ENCODE data around the gene ZNF33A. TPM values are rescaled to one million over a fixed set of nuclear protein-coding genes. Genes with fewer than 3 reads are reported as not detected.
"Not testable (repeated sequence)": the region's sequence is repeated elsewhere in the genome, so short reads cannot be mapped to it uniquely, and the experiment has no call there.

Gene ZNF33A
- total and polyA plus RNA-seq, 2 donors = 13.2 to 58.4 TPM

DNA sequence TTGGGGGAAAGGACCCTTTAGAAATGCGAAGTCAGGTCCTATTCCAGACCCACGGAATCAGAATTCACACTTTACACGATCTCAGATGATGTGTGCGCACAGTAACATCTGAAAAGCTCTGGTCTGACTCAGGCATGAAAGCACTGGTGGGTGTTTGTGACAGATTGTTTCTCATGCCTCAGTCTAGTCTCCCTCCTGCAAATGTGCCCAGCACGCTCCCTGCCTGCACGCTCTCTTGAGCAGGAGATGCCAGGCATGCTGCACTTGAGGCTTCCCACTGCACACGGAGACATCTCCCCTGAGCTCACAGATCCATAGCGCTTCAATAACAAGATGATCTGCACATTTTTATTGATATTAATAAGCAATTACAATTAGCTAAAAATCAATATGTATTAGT is 60.0 kb downstream of the ZNF33A start:
- WGBS = 83% methylated on average over 8 of the region's 8 CpGs
- Histone ChIP-seq H3K4me1 (ENCODE audit: insufficient read depth) (no peaks in the 10 kb centered on the region), H3K27ac (ENCODE audit: low read depth) (no peak overlapping the region), H3K36me3 (ENCODE audit: insufficient read depth) (no peaks in the 10 kb centered on the region), H3K4me3 (ENCODE audit: low read depth, low read length) (no peak overlapping the region)
- no peak for DNase-seq (ENCODE audit: extremely low spot score)

DNA sequence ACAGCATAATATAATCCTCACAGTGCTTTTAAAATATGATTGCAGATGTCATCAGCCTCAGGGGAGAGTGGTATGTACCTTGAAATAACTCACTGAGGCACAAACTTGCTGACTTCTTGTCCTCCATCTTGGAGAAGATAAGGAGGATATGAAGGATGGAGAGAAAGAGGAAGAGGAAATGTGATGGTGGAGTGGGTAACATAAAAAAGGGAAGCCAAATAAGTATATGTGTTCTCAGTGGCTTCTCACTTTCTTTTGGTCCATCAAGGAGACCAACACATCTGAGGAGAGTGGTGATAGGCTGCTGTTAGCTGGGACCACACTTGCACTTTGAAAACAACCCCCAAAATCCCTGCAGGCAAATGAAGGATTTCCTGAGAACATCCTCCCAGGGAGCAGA is 62.1 kb downstream of the ZNF33A start:
- H3K4me3 ChIP-seq (ENCODE audit: low read depth, low read length) = no peak overlapping the region
- H3K27ac ChIP-seq (ENCODE audit: low read depth) = no peak overlapping the region
- DNase-seq (ENCODE audit: extremely low spot score) = no peak
- H3K36me3 ChIP-seq (ENCODE audit: insufficient read depth) = no peaks in the 10 kb centered on the region
- no peaks in the 10 kb centered on the region for H3K4me1 ChIP-seq (ENCODE audit: insufficient read depth)

DNA sequence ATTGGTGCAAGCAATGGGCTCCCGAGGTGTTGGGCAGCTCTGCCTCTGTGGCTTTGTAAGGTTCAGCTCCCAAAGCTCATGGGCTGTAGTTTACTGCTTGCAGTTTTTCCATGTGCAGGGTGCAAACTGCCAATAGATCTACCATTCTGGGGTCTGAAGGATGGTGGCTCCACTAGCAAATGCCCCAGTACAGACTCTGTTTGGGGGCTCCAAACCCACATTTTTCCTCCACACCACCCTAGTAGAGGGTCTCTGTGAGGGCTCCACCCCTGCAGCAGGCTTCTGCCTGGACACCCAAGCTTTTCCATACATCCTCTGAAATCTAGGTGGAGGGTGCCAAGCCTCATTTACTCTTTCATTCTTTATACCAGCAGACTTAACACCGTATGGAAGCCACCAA is 66.2 kb downstream of the ZNF33A start:
- DNase-seq (ENCODE audit: extremely low spot score) = no peak
- no peak overlapping the region for H3K27ac ChIP-seq (ENCODE audit: low read depth)
- 72% methylated on average over 2 of the region's 2 CpGs for WGBS

DNA sequence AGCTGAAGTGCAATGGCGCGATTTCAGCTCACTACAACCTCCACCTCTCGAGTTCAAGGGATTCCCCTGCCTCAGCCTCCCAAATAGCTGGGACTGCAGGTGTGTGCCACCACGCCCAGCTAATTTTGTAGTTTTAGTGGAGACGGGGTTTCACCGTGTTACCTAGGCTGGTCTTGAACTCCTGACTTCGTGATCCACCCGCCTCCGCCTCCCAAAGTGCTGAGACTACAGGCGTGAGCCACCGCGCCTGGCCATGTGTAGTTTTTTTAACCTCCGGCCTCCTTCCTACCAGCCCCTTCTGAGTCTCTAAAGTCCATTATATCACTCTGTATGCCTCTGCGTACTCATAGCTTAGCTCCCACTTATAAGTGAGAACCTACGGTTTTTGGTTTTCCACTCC is 82.8 kb downstream of the ZNF33A start:
- H3K36me3 ChIP-seq (ENCODE audit: insufficient read depth); H3K4me1 ChIP-seq (ENCODE audit: insufficient read depth); DNase-seq (ENCODE audit: extremely low spot score); H3K27ac ChIP-seq (ENCODE audit: low read depth): not testable (repeated sequence)
- WGBS = 94% methylated on average over 15 of the region's 15 CpGs
- H3K4me3 ChIP-seq (ENCODE audit: low read depth, low read length) = peak overlapping the region; percentile 81

More for the DNA sequence above, 66.2 kb downstream of the ZNF33A start:
- Histone ChIP-seq H3K36me3 (ENCODE audit: insufficient read depth) (no peaks in the 10 kb centered on the region), H3K4me1 (ENCODE audit: insufficient read depth) (no peaks in the 10 kb centered on the region), H3K4me3 (ENCODE audit: low read depth, low read length) (no peak overlapping the region)

DNA sequence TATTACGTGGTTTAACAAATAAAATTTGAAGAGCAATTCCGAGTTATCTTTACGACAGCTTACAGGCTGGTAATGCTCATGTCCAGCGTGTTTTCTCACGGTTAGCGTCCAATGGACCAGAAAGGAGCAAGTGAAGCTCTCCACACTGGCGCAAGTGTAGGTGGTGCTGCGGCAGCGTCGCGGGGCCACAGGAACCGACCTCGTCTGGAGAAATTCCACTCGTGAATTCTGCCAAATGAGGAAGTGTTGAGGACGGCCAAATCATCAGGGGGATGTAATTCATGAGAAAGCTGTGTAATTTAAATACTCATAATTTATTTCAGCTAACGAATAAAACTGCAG is 83.3 kb downstream of the ZNF33A start:
- WGBS = 4% methylated on average over 16 of the region's 16 CpGs
- peaks cover 1% of the 10 kb centered on the region for H3K36me3 ChIP-seq (ENCODE audit: insufficient read depth)
- no peak for DNase-seq (ENCODE audit: extremely low spot score)
- peak overlapping the region; percentile 81 for H3K4me3 ChIP-seq (ENCODE audit: low read depth, low read length)
- peaks cover 4% of the 10 kb centered on the region for H3K4me1 ChIP-seq (ENCODE audit: insufficient read depth)
- H3K27ac ChIP-seq (ENCODE audit: low read depth) = no peak overlapping the region

DNA sequence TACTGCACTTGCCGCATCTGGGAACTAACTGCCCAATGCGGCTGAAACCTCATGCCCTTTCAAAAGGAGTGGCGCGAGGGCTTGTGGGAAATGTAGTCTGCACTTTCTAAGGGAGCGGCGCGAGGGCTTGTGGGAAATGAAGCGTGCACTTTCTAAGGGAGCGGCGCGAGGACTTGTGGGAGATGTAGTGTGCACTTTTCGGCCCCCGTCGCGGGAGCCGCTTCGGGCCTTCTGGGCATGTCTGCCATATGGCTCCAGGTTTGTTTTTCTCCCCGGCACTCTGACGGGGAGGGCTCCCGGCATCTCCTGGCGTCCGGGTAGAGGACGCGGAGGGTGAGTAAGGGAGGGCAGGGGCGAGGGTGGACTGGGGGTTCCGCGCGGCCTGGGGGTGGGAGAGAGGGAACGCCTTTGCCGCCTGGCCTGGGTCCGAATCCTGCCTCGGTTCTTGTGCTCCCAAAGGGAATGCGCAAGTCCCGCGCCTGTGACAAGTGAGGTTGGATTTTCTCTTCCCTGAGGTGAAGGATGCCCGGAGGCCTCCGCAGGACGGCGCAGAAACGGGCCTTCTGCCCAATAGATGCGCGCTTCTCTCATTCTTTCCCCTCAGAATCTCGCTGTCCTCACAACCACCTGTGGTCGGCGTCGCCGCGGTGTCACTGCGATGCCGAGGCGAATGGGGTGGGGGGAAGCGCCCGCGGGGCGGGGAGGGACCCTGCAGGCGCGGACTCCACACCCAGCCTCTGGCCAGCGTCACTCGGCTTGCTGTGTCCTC is 83.9 kb downstream of the ZNF33A start, which contains the start of gene ZNF37A:
Gene ZNF37A (plus strand): TSS at position 180 of the 769 bp plus-strand sequence. CDS start 2,281 bp downstream, outside the sequence.
- peaks cover 4% of the 10 kb centered on the region for H3K4me1 ChIP-seq (ENCODE audit: insufficient read depth)
- H3K27ac ChIP-seq (ENCODE audit: low read depth) = peak within 1 kb of the TSS; percentile 85
- DNase-seq (ENCODE audit: extremely low spot score) = peak; percentile 94
- WGBS = under 1% methylated on average over 59 of the region's 59 CpGs
- peak within 1 kb of the TSS; percentile 81 for H3K4me3 ChIP-seq (ENCODE audit: low read depth, low read length)
- H3K36me3 ChIP-seq (ENCODE audit: insufficient read depth) = peaks cover 1% of the 10 kb centered on the region

DNA sequence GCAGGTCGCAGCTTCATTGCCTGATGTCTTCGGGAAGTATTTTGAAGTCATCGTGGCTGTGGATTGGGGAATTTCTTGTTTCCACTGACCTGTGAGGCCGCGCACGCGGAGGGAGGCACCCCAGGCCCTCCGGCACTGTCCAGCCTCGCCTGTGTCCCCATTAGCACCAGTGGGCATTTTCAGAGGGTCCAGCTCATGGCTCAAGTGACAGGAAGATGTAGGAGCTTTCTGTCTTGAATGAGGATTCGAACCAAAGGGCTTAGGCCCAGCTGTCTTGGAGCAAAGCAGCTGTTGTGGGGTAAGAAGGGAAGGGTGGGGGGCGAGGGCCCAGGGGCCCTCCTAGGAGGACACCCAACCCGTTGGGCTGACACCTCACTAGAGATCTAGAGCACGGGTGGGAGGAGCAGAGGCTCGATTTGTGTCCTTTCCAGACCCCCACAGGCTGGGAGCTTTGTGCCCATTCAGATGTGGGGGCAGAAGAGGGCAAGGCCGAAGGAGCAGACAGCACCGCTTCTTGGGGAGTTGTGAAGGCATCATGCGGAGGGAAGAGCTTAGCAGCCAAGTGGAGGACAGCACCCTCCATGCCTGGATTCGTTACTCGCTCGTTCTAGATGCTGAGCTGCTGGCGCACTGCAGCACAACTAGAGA is 84.6 kb downstream of the ZNF33A start:
- WGBS = 50% methylated on average over 21 of the region's 21 CpGs
- DNase-seq (ENCODE audit: extremely low spot score) = no peak
- H3K36me3 ChIP-seq (ENCODE audit: insufficient read depth) = peaks cover 1% of the 10 kb centered on the region
- H3K27ac ChIP-seq (ENCODE audit: low read depth) = peak overlapping the region; percentile 41
- H3K4me3 ChIP-seq (ENCODE audit: low read depth, low read length) = peak overlapping the region; percentile 81
- peaks cover 4% of the 10 kb centered on the region for H3K4me1 ChIP-seq (ENCODE audit: insufficient read depth)

DNA sequence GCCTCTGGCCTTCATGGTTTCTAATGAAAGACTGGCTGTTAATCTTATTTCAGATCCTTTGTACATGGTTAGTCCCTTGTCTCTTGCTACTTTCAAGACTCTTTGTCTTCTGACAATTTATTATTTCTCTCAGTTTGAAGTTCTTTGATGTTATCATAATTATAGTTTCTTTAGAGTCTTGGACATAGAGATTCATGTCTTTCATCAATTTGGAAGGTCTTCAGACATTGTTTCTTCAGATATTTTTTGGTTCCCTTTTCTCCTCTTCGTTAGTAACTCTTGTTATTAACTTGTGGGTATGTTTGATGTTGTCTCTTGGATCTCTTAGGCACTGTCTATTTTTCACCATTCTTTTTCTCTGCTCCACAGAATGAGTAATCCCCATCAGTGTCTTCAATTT is 92.4 kb downstream of the ZNF33A start:
- Histone ChIP-seq H3K27ac (ENCODE audit: low read depth) (no peak overlapping the region), H3K4me1 (ENCODE audit: insufficient read depth) (no peaks in the 10 kb centered on the region), H3K36me3 (ENCODE audit: insufficient read depth) (peaks cover 10% of the 10 kb centered on the region), H3K4me3 (ENCODE audit: low read depth, low read length) (no peak overlapping the region)
- WGBS = 92% methylated on average over 1 of the region's 1 CpG
- no peak for DNase-seq (ENCODE audit: extremely low spot score)

DNA sequence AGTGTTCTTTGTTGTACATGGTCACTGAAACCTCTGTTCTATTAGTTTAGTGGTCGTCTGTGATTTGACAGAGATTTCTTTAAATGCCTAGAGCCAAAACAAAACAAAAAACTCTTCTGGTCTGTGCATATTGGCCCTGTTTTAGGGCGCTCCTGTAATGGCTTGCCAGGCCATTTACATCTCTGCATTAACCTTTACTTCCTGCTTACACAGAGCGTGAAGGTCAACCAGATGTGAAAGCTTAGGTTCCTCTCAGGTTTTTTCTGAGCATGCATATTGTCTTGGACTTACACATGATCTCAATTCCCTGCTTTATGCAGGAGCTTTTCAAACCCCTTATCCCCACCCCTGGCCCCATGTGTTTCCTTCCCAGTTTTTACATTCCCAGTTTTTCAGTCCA is 93.3 kb downstream of the ZNF33A start:
- Histone ChIP-seq H3K4me1 (ENCODE audit: insufficient read depth) (no peaks in the 10 kb centered on the region), H3K36me3 (ENCODE audit: insufficient read depth) (peaks cover 9% of the 10 kb centered on the region), H3K27ac (ENCODE audit: low read depth) (no peak overlapping the region), H3K4me3 (ENCODE audit: low read depth, low read length) (no peak overlapping the region)
- 97% methylated on average over 3 of the region's 3 CpGs for WGBS
- DNase-seq (ENCODE audit: extremely low spot score) = no peak

DNA sequence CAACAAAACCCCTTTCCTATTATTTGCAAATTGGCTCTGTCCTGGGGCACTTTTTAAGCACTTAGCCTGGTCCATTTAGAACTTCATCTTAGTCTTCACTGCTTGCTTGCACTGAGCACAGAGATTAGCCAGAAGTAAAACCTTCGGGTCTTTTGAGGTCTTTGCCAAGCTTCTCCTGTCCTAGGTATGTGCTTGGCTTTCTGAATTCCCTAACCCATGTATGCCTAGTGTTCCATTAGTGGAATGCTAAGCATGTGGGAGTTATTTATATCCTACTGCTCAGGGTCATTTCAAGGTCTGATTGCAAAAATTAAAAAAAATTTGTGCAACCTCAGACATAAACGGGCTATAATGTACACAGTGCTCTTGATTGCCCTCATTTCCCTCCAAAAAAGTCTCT is 101.7 kb downstream of the ZNF33A start:
- H3K27ac ChIP-seq (ENCODE audit: low read depth) = no peak overlapping the region
- peaks cover 17% of the 10 kb centered on the region for H3K36me3 ChIP-seq (ENCODE audit: insufficient read depth)
- WGBS = 93% methylated on average over 2 of the region's 2 CpGs

More for the DNA sequence above, 101.7 kb downstream of the ZNF33A start:
- Histone ChIP-seq H3K4me1 (ENCODE audit: insufficient read depth) (no peaks in the 10 kb centered on the region), H3K4me3 (ENCODE audit: low read depth, low read length) (no peak overlapping the region)
- DNase-seq (ENCODE audit: extremely low spot score) = no peak

Small RNA genes lying within 50 kb of the gene (small RNA-seq; reads per million reads assigned to genes)
- gene AL161931.1 (not detected), gene FXYD6P2 (not detected), gene RF00019 (not detected), gene RNU6-795P (not detected)

Other genes with a start within 250 kb of the ZNF33A start
- 42.9 TPM for gene ZNF248, start 153.1 kb upstream of the ZNF33A start, total RNA-seq
- 14.0 TPM for gene ZNF248, start 153.1 kb upstream of the ZNF33A start, polyA plus RNA-seq
- 29.0 TPM for gene ZNF25, start 34.0 kb upstream of the ZNF33A start, total RNA-seq
- gene ZNF25, start 34.0 kb upstream of the ZNF33A start, polyA plus RNA-seq = 14.3 TPM
- gene ZNF37A, start 83.7 kb downstream of the ZNF33A start, total RNA-seq = 40.1 TPM
- 11.1 TPM for gene ZNF37A, start 83.7 kb downstream of the ZNF33A start, polyA plus RNA-seq